Smooth muscle cell of the brain vasculature (primary cell): ENCODE data around the gene EMD.
"Not testable (repeated sequence)": the region's sequence is repeated elsewhere in the genome, so short reads cannot be mapped to it uniquely, and the experiment has no call there.

Experiments
- DNase-seq: peaks from one replicate; pipeline ENCODE4 v3.0.0-alpha.2; 2012; ENCODE audit warnings: low read depth, low spot score

EMD gene

DNA sequence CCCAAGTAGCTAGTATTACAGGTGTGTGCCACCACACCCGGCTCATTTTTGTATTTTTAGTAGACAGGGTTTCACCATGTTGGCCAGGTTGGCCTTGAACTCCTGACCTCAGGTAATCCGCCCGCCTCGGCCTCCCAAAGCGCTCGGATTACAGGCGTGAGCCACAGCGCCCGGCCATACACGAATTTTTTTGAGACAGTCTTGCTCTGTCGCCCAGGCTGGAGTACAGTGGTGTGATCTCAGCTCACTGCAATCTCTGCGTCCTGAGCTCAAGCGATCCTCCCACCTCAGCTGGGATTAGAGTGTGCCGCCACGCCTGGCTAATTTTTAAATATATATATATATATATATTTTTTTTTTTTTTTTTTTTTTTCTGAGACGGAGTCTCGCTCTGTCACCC is 17.3 kb downstream of the EMD start:
- not testable (repeated sequence) for DNase-seq

DNA sequence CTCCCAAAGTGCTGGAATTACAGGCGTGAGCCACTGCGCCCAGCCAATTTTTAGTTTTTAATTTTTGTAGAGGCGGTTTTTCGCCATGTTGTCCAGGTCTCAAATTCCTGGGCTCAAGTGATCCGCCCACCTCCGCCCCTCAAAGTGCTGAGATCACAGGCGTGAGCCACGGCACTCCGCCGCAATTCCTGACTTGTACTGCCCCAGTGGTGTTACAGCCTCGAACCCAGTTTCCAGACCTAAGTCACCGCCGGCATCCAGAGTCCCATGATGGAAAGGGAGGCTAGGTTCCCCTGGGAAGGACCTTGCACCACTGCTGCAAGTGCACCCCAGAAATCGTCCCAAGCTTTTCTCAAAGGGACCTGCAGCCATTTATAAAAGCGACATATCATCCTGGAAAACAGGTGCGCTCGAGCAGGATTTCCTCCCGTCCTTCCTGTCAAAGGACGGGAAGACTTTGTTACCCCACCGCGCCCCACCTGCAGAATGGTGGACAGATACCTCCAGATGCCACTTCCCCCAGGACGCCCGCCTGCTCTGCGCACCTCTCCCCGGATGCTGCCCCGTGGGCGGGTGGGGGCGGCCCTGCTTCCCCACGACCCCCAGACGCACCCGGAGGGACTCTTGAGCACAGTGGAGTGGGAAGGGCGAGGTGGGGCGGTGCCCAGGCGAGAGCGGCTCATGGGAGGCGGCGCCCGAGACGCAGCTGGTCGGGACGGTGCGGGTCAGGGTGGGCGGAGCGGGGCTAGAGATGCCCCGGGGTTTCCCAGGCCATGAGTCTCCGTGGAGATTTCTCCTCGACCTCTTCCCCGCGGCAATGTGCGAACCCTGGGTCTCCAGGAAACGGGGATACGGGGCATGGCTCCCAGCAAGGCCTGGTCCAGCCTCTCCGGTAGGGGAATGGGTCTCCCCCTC is 18.1 kb downstream of the EMD start:
- DNase-seq, result no peak

DNA sequence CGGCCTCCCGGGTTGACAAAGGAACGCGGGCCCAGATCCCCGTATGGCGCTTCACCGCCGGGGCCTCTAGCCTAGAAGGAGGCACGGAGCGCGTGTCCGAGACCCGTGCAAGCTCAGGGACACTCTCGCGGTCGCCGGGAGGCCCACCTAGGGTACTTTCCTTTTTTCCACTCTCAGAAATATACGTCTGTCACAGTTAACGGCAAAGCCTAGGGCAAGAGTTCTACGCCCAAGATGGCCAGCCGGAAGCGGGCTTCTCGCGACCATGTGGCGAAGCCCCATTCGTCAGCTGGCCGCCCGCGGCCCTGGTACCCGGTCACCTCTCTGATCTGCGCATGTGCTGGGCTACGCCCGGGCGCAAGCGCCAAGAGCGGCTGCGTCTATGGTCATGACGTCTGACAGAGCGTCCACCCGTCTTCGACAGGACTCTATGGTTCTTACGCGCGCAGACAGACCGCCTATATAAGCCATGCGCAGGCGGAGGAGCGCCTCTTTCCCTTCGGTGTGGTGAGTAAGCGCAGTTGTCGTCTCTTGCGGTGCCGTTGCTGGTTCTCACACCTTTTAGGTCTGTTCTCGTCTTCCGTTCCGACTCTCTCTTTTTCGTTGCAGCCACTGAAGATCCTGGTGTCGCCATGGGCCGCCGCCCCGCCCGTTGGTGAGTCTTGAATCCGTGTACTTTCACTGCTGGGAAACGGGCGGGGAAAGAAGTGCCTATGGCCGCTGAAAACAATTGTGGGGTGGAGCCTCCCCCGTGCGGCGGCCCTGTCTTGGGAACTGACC is 19.0 kb downstream of the EMD start, which contains the start of gene RPL10:
Gene RPL10, plus strand, starts transcription at position 490 of the 780 bp plus-strand sequence. Its CDS starts 143 bp downstream, at position 633.
- peak; percentile 82 for DNase-seq

DNA sequence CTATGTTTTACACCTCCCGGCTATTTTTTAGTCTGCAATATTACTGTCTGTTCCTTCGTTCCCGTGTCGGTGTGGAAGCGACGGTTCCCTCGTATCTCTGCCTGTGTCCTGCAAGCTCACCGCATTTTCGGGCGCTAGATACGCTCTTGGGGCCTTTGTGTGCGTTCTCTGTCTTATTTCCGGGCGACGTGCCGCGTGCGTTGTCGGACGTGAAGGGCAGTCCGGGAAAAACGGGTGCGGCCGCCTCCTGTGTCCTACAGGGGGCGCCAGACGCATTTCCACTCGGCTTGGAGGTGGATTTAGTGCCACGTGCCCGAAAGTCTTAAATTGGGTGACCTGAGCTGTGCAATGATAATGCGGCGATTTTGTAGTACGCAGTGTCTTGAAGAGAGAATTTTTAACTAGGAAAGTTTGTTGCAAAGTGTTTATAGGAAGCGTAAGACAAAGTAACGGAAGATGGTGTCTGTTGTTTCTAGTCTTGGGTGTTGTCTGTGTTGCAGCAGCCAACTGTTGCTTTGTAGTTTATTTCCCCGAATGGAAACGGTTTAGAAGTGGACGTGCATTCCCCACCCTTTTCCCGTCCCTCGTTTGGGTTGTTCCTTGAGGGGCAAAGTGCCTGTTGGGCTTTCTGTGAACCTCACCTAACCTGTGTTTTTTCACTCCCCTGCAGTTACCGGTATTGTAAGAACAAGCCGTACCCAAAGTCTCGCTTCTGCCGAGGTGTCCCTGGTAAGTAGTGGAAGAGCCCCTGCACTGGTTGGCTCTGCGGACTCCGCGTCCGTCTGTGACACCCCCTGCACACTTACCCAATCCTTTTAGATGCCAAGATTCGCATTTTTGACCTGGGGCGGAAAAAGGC is 19.8 kb downstream of the EMD start:
- peak; percentile 61 for DNase-seq

DNA sequence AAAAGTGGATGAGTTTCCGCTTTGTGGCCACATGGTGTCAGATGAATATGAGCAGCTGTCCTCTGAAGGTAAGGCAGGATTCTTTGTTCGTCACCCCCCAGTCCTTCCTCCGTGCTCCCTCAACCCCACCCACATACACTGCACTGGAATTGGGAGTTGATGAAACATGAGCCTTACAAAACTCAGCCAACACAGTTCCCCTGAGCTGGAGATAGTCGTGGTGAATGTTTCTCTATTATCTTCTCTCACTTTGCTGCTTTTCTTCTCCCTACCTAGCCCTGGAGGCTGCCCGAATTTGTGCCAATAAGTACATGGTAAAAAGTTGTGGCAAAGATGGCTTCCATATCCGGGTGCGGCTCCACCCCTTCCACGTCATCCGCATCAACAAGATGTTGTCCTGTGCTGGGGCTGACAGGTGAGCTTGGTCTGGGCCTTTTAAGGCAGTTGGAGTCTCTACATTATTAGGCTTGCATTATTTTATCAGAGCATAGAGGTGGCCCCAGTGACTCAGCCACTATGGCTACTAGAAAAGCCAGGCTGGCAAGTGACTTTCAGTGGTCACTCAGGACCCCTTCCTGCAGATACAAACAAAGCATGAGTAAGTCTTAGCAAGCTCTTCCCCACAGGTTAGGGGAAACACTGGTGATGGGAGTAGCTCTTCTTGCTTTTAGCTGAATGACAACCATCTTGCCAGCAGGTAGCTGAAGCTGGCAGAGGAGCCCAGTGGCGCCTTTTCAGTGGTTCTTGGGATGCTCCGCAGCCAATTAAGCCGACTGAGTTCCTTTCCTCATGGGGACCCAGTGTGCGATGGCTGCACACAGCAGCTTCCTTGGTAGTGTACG is 20.7 kb downstream of the EMD start:
- DNase-seq, result no peak

DNA sequence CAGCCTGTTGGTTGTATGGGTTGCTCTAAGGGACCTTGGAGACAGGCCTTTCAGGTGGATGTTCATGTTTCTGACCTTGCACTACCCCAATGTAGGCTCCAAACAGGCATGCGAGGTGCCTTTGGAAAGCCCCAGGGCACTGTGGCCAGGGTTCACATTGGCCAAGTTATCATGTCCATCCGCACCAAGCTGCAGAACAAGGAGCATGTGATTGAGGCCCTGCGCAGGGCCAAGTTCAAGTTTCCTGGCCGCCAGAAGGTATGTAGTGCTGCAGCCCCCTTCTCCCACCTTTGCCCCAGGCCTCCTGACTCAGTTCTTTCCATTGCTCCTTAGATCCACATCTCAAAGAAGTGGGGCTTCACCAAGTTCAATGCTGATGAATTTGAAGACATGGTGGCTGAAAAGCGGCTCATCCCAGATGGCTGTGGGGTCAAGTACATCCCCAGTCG is 21.3 kb downstream of the EMD start:
- not testable (repeated sequence) for DNase-seq

DNA sequence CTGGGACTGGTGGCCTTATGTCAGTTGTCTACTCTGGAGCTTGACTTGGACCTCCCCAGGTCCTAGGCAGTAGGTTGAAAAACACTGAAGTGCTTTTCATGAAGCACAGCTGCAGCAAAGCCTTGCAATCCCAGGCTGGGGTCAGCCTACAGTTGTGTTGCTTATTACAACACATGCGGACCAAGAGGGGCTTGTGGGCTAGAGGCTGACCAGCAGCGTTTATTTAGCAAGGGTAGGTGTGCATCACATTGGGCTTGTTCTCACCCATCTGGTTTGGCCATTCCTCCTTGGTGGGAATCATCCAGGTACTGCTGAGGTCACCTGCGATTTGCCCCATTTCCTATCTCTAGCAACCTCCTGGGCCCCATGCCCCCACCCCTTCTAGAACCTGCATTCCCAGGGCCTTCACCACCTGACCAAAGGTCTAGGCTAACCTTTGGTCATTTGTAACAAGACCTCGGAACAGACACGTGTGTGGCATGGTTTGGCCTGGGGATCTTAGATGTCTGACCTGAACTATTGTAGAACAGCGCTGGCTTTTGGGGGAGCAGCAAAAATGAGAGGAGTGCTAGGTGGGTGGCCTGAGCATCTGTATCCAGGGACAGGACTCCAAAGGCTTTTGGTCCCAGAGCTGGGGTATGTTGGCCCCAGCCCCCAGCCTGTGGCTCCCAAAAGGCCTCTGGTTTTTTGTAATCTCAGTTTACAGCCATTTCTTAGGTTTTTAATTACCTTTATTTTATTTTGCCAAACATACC is 22.1 kb downstream of the EMD start:
- DNase-seq, result no peak

DNA sequence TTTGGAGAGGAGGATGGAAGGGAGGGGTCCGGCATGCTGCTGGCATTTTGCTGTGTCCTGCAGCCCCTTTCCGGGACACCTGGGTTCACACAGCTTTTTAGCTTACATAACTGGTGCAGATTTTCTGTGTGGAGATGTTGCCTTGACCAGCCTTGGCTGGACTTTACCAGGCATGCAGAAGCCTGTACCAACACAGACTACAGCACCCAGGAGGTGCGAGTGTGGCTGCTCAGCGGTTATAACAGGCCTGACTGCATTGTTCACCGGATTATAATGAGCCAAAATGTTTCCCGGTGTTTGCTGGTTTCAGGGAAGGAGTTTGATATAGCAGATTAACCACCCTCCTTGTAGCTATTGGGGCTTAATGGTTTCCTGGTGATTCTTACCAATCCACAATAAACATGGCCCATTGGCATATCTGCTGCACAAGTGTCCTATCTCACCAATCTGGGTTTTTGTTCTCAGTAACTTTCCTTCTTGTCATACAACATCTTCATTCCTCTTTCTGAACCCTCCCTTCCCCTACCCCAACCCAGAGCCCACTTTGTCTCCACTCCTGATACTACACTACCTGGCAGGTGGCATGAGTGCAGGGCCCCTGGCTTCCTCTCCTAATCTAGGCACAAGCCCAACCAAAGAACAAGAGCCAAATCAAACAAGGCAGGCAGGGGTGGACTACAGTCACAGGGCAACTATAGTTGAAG is 23.0 kb downstream of the EMD start:
- DNase-seq, result no peak

DNA sequence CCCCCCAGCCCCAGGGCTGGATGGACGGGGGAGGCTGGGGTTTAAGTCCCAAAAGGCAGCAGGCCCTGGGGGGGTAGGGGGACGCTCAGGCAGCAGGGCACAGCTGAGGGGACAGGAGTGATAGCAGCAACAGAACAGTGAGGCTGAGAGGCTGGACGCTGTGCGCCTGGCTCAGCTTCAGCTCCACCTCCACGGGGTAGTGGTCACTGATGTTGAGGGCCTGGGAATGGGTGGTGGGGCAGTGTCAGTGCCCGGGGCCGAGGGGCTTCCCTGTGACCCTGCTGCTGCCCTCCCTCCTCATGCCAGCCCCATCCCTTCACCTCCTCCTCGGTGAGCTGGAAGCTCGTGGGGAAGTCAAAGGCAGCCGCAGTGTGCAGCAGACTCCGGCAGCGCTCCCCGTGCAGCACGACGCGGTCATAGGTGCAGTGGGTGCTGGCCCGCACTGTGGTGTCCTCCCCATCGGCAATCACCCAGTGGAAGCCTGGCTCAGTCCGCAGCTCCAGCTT is 23.6 kb downstream of the EMD start:
- no peak for DNase-seq

DNA sequence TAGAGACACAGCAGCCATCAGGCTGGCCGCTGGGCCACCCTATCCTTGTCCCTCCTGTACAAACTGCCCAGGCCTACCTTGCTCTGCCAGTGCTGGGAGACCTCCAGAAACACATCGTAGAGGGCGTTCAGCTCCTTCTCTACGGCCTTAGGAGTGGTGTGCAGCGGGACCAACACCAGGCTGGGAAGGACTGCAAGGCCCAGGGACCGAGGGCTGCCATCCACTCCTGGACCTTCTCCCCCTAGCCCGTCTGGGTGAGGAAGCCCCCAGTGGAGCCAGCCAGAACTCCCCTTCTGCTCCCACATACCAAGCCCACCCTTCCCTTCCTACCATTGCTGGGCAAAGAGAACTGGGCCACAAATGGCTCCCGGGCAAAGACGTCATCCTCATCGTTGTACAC is 24.1 kb downstream of the EMD start:
- DNase-seq, result no peak

DNA sequence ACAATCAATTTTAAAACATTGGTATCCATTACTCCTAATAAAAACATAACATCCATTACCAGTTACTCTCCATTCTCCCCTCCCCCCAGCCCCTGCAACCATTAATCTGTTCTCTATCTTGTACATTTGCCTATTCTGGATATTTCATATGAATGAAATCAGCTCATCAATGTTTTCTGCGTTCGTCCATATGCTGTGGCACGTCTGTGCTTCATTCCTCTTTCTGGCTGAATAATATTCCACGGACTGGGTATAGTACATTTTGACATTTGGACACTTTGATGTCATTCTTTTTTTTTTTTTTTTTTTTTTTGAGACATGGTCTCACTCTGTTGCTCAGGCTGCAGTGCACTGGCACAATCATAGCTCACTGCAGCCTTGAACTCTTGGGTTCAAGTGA is 24.8 kb downstream of the EMD start:
- no peak for DNase-seq

DNA sequence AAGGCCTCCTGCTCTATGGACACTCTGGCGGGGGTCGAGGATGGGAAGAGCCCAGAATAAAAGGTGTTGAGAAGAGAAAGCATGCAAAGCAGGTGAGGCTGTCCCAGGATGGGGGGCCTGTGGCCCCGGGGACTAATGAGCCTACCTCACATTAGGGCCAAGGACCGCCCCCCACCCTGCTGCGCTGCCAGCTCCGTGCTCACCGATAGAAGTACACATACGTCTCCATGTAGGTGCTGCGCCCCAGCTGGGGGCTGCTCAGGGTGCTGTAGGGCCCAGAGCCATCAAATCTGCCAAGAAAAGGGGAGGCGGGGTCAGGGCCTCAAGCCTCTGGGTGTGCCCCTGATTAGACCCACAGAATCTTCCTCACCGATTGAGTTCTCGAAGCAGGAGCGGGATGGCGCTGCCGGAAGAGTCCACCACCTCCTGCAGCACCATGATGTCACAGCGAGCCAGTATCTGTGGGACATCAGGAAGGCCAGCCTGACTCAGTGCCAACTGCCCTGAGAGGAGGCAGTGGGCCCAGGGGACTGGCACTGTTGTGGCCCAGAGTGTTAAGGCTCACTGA is 25.6 kb downstream of the EMD start:
- no peak for DNase-seq

DNA sequence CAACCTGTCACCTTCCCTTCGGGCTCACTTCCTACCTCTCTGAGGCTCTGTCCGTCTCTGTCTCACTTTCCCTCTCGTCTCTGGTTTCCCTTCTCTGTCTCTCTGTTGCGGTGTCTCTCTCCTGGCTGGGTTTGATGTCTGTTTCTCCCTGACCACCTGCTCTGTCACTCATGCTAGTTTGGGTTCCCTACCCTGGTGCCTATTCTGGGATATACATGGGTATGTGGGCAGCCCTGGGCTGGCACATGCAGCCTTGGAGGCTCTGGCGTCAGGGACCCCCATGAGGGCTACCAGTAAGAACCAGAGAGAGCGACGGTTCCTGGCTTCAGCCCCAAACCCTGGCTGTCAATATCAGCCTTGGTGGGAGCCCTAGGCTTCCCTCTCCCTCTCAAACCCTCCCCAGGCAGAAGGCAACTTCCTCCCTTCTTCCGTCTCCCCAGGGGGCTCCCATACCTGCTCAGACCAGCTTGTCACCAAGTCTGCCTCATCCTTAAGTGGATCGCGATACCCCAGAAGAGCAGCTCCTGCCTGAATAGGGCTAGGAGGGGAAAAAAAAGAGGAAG is 29.6 kb downstream of the EMD start:
- DNase-seq, result no peak

DNA sequence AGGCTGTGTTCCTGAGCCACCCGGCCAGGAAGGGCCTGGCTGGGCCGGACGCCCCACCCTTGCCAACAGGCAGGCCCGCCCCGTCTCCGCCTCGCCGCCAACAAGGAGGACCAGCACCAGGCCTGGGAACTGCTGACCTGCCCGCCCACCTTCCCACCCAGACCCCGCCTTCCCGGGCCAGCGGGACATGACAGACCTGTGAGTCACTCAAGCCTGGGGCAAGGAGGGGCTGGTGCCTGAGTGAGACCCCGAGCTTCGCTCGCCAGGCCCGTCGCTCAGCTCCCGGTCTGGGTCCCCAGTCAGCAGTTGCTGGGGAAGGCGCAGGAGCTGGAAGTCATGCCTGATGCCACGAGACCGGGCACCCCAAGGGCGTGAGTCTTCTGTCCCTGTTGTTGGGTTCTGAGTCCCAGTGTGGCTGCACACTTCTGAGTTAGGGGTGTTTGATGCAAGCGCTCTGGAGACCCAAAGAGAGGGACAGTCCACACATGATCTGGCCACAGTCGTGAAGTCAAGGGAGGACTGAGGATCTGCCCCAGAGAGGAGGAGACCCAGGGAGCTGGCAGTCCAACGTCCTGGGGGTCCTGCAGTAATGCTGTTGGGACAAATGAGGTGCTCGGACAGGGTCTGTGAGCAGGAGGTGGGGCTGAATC is 30.3 kb downstream of the EMD start, which contains the start of gene DNASE1L1:
Gene DNASE1L1, minus strand, starts transcription at position 33 of the 650 bp plus-strand sequence. CDS start 3,686 bp downstream, outside the sequence.
- DNase-seq, result peak; percentile 69

DNA sequence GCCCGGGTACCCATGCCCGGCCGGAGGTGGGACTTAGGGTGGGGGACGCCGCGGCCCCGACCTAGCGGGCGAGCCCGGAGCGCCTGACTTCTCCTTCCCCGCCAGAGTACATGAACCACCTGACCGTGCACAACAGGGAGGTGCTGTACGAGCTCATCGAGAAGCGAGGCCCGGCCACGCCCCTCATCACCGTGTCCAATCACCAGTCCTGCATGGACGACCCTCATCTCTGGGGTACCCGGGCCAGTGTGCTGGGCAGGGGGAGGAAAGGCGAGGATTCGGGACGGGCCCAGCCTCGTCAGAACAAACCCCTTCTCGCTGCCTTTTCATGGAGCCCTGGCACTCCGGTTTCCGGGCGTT is 32.9 kb downstream of the EMD start:
- no peak for DNase-seq

DNA sequence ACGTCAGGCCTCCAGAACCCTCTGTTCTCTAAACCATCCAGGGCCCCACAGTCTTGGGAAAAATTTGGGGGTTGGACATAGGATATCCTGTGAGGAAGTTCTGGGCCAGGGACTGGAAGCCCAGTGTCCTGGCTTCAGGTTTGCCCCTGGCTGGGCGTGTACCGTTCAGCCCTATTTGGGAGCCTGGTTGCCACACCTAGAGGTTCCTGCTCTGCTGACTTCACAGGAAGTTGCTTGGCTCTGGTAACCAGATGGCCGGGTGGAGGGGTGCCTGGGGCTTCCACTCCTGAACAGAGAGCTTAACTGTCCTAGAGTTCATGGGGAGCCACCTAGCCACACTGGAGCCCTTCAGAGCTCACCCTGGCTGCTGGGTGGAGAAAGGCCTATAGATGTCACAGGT is 33.4 kb downstream of the EMD start:
- DNase-seq, result no peak

DNA sequence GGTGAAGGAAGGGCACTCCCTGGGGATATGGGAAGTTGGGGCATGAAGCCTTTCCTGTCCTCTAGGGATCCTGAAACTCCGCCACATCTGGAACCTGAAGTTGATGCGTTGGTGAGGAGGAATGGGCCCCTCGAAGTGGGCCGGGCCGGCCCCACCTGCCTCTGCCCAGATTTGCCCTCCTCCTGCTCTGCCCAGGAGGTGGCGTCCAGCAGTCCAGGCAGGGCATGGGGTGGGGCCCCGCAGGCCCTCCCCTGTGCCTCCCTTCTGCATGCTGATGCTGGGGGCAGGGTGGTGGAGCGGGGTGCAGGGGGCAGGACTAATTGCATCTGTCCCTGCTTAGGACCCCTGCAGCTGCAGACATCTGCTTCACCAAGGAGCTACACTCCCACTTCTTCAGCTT is 34.0 kb downstream of the EMD start:
- DNase-seq, result no peak

DNA sequence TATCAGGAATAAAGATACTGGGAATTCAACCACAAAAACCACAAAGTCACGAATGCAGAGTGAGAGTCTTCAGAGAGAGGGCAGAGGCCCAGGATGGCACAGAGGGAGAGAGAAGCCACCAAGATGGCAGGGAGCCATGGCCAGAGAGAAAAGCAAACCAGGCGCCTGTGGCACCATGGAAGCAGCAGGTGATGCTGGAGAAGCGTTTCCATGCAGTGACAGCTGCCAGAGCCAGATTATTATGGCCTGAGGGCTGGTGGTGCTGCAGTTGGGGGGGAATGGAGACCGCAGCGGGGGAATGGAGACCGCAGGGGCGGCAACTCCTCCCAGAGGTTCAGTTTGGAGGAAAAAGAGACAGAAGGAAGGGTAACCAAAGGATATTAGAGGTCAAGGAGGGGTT is 38.1 kb downstream of the EMD start:
- no peak for DNase-seq
